T-helper 2 cell treated with Interferon-gamma antibody and Interleukin-4, amounts not matched to agents 5 μg/mL and 100 μg/mL, for 36 hours (primary cell): Measurements from ENCODE around the gene PCGF3.

ENCODE experiments used
- DNase-seq: peaks from one replicate; pipeline ENCODE4 v3.0.0; 2021; ENCODE audit warnings: low spot score
- H3K27ac Mint-ChIP-seq: one replicate; pipeline ENCODE4 v1.8.0; 2021; ENCODE audit warnings: mild to moderate bottlenecking, mixed read lengths
- H3K27me3 Mint-ChIP-seq: one replicate; pipeline ENCODE4 v1.8.0; 2021; ENCODE audit warnings: low read depth, mixed read lengths
- H3K36me3 Mint-ChIP-seq: one replicate; pipeline ENCODE4 v1.8.0; 2021; ENCODE audit warnings: low read depth, mixed read lengths
- H3K4me1 Mint-ChIP-seq: one replicate; pipeline ENCODE4 v1.8.0; 2021; ENCODE audit warnings: low read depth, mixed read lengths
- H3K4me3 Mint-ChIP-seq: one replicate; pipeline ENCODE4 v1.8.0; 2022; ENCODE audit warnings: mild to moderate bottlenecking, moderate library complexity, mixed read lengths
- H3K9me3 Mint-ChIP-seq: one replicate; pipeline ENCODE4 v1.8.0; 2021; ENCODE audit warnings: mixed read lengths

The PCGF3 gene, protein sequence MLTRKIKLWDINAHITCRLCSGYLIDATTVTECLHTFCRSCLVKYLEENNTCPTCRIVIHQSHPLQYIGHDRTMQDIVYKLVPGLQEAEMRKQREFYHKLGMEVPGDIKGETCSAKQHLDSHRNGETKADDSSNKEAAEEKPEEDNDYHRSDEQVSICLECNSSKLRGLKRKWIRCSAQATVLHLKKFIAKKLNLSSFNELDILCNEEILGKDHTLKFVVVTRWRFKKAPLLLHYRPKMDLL

DNA sequence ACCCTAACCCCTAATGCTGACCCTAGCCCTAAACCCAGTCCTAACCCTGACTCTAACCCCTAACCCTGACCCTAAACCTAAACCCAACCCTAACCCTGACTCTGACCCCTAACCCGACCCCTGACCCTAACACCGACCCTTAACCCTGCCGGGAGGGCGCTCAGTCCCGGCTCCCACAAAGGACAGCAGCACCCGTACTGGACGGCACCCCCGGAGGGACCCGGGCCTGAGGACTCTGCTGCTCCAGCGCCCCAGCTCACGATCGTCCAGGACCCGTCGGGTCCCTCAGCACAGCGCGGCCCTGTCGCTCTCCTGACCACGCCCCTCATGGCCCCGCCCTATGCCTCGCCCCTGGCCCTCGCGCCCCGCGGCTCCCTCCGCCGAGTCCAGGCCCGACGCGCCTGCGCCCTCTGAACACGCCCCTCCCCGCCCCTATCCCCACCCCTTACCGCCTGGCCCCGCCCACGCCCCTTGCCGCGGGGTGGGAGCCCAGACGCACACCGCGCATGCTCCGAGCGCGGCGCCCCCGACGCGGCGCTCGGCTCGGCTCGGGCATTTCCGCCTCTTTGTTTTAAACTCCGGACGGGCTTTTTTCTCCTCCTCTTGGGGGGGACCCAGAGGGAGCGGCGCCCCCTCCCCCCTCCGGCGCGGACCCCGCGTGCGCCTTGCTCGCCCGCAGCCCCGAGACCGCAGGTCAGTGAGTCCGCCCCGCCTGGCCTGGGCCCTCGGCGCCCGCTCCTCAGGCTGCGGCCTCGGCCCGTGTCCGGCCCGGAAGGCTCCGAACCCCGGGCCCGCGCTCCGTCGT, at the start of gene PCGF3:
Gene PCGF3 (plus strand): TSS at position 555 of the 805 bp plus-strand sequence. CDS start 27,849 bp downstream, outside the sequence.
- Mint-ChIP-seq H3K4me3 (peak within 1 kb of the TSS; percentile 87), H3K27ac (peak within 1 kb of the TSS; percentile 85)

DNA sequence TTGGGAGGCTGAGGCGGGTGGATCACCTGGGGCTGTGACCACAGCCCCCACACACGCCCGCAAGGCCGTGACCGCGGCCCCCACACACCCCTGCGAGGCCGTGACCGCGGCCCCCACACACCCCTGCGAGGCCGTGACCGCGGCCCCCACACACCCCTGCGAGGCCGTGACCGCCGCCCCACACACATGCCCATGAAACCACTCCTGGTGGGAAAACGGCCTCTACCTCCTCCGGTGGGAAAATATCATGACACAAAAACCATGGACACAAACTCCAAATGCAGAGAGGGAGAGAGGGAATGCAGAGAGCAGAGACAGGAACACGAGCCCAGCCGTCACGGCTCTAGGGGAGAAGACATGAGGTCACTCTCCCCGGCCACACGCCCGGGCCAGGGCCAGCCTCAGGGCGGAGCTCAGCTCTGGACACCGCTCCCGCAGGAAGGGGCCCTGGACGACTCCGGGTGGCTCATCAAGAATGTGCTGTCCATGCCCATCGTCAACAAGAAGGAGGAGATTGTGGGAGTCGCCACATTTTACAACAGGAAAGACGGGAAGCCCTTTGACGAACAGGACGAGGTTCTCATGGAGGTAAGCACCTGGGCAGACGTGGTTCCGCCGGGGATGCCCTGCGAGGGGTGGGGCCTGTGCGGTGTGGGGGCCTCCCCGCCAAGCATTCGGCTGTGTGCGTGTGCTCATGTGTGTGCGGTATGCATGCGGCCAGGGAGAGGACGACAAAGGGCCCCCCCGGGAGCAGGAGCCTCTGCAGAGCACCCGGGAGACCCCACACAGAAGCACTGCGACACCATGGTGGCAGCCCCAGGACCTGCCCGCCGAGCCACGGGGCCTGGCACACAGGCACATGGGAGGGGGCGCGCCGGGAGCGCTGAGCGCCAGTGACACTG, 48.9 kb upstream of the PCGF3 start:
- no peak for DNase-seq
- H3K4me1 Mint-ChIP-seq = no peaks in the 10 kb centered on the region
- no peaks in the 10 kb centered on the region for H3K27me3 Mint-ChIP-seq
- no peak overlapping the region for H3K27ac Mint-ChIP-seq
- H3K9me3 Mint-ChIP-seq = peaks cover 5% of the 10 kb centered on the region
- peaks cover 3% of the 10 kb centered on the region for H3K36me3 Mint-ChIP-seq
- no peak overlapping the region for H3K4me3 Mint-ChIP-seq

More for the DNA sequence above, at the start of gene PCGF3:
- Mint-ChIP-seq H3K4me1 (peaks cover 12% of the 10 kb centered on the region), H3K9me3 (no peaks in the 10 kb centered on the region), H3K27me3 (no peaks in the 10 kb centered on the region), H3K36me3 (peaks cover 6% of the 10 kb centered on the region)
- peak; percentile 94 for DNase-seq

DNA sequence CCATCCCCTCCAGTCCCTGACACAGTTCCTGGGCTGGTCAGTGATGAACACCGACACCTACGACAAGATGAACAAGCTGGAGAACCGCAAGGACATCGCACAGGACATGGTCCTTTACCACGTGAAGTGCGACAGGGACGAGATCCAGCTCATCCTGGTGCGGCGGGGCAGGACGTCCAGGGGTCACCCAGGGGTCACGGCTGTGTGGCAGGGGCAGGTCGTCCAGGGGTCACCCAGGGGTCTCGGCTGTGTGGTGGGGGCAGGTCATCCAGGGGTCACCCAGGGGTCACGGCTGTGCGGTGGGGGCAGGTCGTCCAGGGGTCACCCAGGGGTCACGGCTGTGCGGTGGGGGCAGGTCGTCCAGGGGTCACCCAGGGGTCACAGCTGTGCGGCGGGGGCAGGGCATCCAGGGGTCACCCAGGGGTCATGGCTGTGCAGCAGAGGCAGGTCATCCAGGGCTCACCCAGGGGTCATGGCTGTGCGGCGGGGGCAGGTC, 48.2 kb upstream of the PCGF3 start:
- no peak for DNase-seq
- no peaks in the 10 kb centered on the region for H3K27me3 Mint-ChIP-seq
- H3K9me3 Mint-ChIP-seq = peaks cover 5% of the 10 kb centered on the region
- H3K4me1 Mint-ChIP-seq = no peaks in the 10 kb centered on the region
- no peak overlapping the region for H3K27ac Mint-ChIP-seq
- H3K36me3 Mint-ChIP-seq = peaks cover 3% of the 10 kb centered on the region
- H3K4me3 Mint-ChIP-seq = no peak overlapping the region

DNA sequence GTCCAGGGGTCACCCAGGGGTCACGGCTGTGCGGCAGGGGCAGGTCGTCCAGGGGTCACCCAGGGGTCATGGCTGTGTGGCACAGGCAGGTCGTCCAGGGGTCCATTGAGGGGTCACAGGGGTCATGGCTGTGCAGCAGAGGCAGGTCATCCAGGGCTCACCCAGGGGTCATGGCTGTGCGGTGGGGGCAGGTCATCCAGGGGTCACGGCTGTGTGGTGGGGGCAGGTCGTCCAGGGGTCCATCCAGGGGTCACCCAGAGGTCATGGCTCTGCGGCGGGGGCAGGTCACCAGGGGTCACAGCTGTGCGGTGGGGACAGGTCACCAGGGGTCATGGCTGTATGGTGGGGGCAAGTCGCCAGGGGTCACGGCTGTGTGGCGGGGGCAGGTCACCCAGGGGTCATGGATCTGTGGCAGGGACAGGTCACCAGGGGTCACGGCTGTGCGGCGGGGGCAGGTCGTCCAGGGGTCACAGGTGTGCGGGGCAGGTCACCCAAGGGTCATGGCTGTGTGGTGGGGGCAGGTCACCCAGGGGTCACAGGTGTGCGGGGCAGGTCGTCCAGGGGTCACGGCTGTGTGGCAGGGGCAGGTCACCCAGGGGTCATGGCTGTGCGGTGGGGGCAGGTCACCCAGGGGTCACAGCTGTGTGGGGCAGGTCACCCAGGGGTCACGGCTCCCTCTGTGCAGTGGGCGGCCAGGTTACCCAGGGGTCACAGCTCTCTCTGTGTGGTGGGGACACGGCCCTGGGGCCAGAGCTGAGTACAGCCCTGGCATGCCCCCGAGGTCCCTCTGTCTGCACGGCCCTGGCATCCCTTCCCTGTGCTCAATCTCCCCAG, 47.6 kb upstream of the PCGF3 start:
- peaks cover 5% of the 10 kb centered on the region for H3K9me3 Mint-ChIP-seq
- H3K27me3 Mint-ChIP-seq = no peaks in the 10 kb centered on the region
- peaks cover 3% of the 10 kb centered on the region for H3K36me3 Mint-ChIP-seq
- H3K4me1 Mint-ChIP-seq = no peaks in the 10 kb centered on the region
- H3K27ac Mint-ChIP-seq = no peak overlapping the region
- no peak overlapping the region for H3K4me3 Mint-ChIP-seq
- DNase-seq = no peak

DNA sequence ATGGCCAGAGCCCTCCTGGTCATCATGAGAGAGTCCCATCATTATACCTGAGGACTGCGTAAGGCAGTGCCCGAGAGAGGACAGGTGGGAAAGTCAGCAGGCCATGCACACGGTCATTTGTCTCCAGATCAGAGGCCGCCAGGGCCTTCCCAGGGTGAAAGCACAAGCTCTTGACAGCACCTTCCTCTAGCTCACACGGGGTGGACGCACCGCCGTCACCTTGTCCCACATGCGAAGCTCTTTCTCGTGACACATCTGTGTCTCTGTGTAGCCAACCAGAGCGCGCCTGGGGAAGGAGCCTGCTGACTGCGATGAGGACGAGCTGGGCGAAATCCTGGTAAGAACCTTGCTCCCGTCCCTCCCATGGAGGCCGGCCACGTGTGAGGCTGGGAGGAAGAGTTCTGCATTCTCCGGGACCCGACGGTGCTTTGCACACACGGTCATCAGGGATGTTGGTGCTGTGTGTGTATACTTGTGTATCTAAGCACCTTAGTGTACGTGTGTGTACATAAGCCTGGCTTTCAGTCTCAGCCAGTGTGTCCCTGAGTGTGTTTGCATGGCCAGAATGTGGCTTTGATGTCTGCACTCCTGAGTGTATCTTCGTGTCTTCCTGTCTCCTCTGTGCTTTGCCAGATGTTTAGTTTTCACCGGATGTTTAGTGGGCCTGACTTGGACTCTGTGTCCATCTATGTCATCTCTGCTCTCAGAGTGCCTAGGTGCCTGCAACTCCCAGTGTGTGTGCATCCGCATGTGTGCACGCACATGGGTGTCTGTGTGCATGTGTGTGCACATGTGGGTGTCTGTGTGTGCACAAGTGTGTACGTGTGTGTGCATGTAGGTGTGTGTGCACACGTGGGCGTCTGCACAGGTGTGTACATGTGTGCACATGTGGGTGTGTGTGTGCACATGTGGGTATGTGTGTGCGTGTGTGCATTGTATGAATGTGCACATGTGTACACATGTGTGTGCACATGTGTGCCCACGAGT, 46.7 kb upstream of the PCGF3 start:
- H3K9me3 Mint-ChIP-seq = peaks cover 5% of the 10 kb centered on the region
- H3K27ac Mint-ChIP-seq = no peak overlapping the region
- no peak overlapping the region for H3K4me3 Mint-ChIP-seq

DNA sequence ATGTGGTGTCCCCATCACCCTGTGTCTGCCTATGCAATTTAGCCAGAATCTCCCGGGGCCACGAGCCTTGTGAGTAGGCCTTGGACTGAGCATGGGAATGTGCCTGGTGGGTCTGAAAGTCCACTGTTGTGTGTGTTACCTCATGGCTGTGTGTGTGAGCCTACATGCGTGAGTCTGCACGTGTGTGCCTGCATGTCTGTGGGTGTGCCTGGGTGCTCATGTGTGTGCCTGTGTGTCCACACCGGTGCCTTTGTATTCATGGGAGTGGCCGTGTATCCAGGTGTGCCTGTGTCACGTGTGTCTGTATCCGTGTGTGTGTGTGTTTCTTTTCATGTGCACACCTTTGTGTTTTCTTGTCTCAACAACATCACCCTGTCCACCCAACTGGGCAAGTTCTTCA, 45.8 kb upstream of the PCGF3 start:
- H3K4me3 Mint-ChIP-seq = no peak overlapping the region
- H3K36me3 Mint-ChIP-seq = peaks cover 3% of the 10 kb centered on the region
- H3K4me1 Mint-ChIP-seq = peaks cover 1% of the 10 kb centered on the region
- H3K9me3 Mint-ChIP-seq = peaks cover 5% of the 10 kb centered on the region
- DNase-seq = no peak
- H3K27ac Mint-ChIP-seq = peak overlapping the region; percentile 8
- no peaks in the 10 kb centered on the region for H3K27me3 Mint-ChIP-seq

More for the DNA sequence above, 46.7 kb upstream of the PCGF3 start:
- DNase-seq = no peak
- H3K4me1 Mint-ChIP-seq = no peaks in the 10 kb centered on the region
- H3K27me3 Mint-ChIP-seq = no peaks in the 10 kb centered on the region
- peaks cover 3% of the 10 kb centered on the region for H3K36me3 Mint-ChIP-seq

DNA sequence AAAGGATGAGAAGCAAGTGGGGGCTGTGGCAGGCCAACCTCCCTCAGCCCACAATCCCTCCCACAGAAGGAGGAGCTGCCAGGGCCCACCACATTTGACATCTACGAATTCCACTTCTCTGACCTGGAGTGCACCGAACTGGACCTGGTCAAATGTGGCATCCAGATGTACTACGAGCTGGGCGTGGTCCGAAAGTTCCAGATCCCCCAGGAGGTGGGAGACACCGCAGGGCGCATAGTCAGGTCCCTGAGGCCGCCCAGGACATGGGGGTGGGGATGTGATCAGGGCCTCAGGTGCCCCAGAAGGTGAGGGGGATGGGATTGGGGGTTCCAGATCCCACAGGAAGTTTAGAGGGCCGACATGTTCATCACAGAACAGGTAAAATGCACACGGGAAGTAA, 45.2 kb upstream of the PCGF3 start:
- no peak for DNase-seq
- Mint-ChIP-seq H3K36me3 (peaks cover 3% of the 10 kb centered on the region), H3K4me1 (peaks cover 1% of the 10 kb centered on the region), H3K27ac (no peak overlapping the region), H3K9me3 (peaks cover 5% of the 10 kb centered on the region), H3K27me3 (no peaks in the 10 kb centered on the region), H3K4me3 (no peak overlapping the region)

DNA sequence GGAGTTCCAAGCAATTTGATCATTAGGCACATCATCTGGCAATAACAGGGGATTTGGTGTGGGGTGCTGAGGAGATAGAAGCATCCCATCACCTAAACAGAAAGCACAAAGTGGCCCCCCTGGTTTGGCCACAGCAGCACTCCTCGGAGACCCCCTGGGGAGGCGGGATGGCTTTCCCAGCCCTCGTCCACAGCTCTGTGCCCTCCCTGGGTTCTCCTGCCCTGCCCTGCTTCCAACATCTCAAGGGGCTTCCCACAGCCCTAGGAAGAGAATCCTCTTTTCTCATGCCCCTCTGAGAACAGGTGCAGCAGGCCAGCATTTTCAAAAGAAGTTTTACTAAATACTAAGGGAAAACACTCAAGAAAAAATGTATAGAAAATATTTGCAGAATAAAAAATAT, 44.4 kb upstream of the PCGF3 start:
- peaks cover 5% of the 10 kb centered on the region for H3K9me3 Mint-ChIP-seq
- peaks cover 3% of the 10 kb centered on the region for H3K36me3 Mint-ChIP-seq
- H3K4me3 Mint-ChIP-seq = no peak overlapping the region
- H3K4me1 Mint-ChIP-seq = peaks cover 1% of the 10 kb centered on the region
- no peaks in the 10 kb centered on the region for H3K27me3 Mint-ChIP-seq
- no peak overlapping the region for H3K27ac Mint-ChIP-seq
- no peak for DNase-seq

DNA sequence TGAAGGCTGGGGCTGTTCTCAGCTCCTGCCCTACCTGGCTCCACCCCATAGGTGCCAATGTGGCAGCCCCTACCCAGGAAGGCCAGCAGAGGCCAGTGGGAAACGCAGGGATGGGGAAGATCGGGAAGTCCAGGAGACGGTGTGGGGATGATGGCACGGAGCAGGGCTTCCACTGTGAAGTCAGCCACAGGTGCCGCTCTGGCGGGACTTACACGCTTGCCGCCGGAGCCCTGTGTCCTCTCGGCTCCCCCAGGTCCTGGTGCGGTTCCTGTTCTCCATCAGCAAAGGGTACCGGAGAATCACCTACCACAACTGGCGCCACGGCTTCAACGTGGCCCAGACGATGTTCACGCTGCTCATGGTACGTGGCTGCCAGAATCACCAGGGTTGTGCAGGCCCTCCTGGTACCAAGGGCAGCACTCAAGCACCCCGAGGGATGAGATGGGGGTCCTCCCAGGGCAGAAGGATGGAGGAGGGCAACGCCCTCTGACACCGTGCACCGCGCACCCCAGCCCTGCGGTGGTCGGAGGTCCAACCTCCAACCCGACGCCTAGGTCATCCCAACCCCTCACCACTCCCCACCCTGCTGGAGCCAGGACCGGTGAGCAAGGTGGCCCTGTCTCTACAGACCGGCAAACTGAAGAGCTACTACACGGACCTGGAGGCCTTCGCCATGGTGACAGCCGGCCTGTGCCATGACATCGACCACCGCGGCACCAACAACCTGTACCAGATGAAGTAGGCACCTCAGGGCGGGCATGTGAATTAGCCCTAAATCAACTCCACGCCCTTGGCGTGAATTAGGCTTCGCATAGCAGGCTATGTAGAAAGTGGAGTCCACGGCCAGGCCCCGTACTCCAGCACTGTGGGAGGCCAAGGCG, 43.5 kb upstream of the PCGF3 start:
- H3K27me3 Mint-ChIP-seq = no peaks in the 10 kb centered on the region
- peaks cover 1% of the 10 kb centered on the region for H3K4me1 Mint-ChIP-seq
- H3K4me3 Mint-ChIP-seq = peak overlapping the region; percentile 79
- DNase-seq = no peak
- peaks cover 5% of the 10 kb centered on the region for H3K9me3 Mint-ChIP-seq
- peaks cover 3% of the 10 kb centered on the region for H3K36me3 Mint-ChIP-seq
- H3K27ac Mint-ChIP-seq = peak overlapping the region; percentile 10

DNA sequence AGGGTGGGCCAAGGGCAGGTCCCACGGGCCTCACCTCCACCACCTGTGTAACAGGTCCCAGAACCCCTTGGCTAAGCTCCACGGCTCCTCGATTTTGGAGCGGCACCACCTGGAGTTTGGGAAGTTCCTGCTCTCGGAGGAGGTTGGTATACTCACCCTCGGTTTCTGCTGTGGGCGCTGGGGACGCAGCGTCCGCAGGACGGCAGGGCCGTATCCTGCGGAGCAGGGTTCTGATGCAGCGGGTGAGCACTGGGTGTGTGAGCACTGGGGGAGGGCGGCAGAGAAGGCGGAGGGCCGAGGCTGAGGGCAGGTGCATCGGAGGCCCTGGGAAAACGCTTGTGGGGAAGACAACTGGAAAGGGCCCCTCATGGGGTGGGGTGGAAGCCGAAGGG, 42.6 kb upstream of the PCGF3 start:
- no peak for DNase-seq
- Mint-ChIP-seq H3K36me3 (peaks cover 3% of the 10 kb centered on the region), H3K4me3 (peak overlapping the region; percentile 79), H3K27ac (peak overlapping the region; percentile 77), H3K27me3 (no peaks in the 10 kb centered on the region), H3K4me1 (peaks cover 1% of the 10 kb centered on the region), H3K9me3 (peaks cover 5% of the 10 kb centered on the region)

DNA sequence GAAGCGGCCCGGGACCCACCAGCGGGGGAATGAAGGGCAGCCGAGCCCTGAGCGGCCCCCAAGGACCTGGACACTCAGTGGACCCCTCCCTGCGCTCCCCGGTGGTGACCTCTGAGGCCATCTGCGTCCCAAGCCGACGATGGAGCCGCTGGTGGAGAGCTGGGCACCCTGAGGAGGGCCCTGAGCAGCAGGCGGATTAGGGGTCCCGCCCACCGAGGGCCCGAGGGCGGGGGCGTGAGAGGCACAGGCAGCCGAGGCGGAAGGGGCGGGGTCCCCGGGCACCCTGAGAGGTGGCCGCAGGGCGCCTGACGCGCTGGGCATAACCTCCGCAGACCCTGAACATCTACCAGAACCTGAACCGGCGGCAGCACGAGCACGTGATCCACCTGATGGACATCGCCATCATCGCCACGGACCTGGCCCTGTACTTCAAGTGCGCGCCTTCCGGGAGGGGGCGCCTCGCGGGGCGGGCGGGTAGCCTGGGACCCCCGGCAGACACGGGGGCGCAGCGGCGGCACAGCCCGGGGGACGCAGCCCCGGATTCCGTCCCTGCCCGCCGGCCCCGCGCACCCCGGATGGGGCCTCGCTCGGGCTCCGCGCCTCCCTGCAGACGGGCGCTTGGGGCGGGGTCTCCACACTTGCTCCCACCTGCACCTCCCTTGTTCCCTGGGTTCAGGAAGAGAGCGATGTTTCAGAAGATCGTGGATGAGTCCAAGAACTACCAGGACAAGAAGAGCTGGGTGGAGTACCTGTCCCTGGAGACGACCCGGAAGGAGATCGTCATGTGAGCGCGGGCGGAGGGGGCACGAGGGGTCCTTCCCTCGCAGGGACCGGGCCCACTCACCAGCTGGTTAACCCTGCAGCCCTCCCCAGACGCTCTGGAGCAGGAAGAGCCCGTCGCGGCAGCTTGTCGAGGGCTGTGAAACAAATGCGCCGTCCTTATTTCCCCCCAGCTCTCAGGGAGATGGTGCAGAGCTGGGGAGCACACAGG, 41.9 kb upstream of the PCGF3 start:
- Mint-ChIP-seq H3K27me3 (no peaks in the 10 kb centered on the region), H3K9me3 (peaks cover 5% of the 10 kb centered on the region), H3K27ac (peak overlapping the region; percentile 88), H3K4me1 (peaks cover 1% of the 10 kb centered on the region), H3K36me3 (peaks cover 3% of the 10 kb centered on the region), H3K4me3 (peak overlapping the region; percentile 79)
- DNase-seq = peak; percentile 69
